Measurements from ENCODE around the gene ABHD17C. TPM values are rescaled to one million over a fixed set of nuclear protein-coding genes. Genes with fewer than 3 reads are reported as not detected.

Gene ABHD17C
- total RNA-seq, 1 donor from 2014 or later: 9.3 TPM

- H3K27ac Mint-ChIP-seq: no peak overlapping the region
- TF ChIP-seq CTCF (IDR thresholded peaks at IDR 0.05): no peak
- TF ChIP-seq EZH2phosphoT487 (IDR thresholded peaks at IDR 0.05): no peak
- no peak for TF ChIP-seq EZH2 (IDR thresholded peaks at IDR 0.05)
- no peak for DNase-seq (ENCODE audit: low spot score)
Observed at GRCh38 chr15:80674245-80674614, 20.9 kb upstream of the ABHD17C start.

GRCh38 chr15:80677041-80677440 is 18.1 kb upstream of the ABHD17C start:
- H2AFZ ChIP-seq (replicated peaks): no peak overlapping the region
- H3K27ac ChIP-seq: no peak overlapping the region
- H4K20me1 ChIP-seq (ENCODE audit: low read depth): no peaks in the 10 kb centered on the region
- TF ChIP-seq CTCF (IDR thresholded peaks at IDR 0.05): no peak
- H3K27me3 ChIP-seq: no peaks in the 10 kb centered on the region
- H3K27me3 Mint-ChIP-seq (ENCODE audit: insufficient read depth, low read depth): peaks cover 2% of the 10 kb centered on the region
- no peaks in the 10 kb centered on the region for H3K36me3 Mint-ChIP-seq
- H3F3A ChIP-seq (ENCODE audit: low read depth): no peaks in the 10 kb centered on the region
- no peak overlapping the region for H3K4me3 ChIP-seq
- H3K4me1 Mint-ChIP-seq: no peaks in the 10 kb centered on the region
- no peak for DNase-seq (ENCODE audit: low spot score)
- H3K4me2 ChIP-seq: no peak overlapping the region
- no peaks in the 10 kb centered on the region for H3K9me3 Mint-ChIP-seq
- no peak overlapping the region for H3K9ac ChIP-seq
- H3K36me3 ChIP-seq: no peaks in the 10 kb centered on the region
- H3K4me3 Mint-ChIP-seq: no peak overlapping the region
- H3K27ac Mint-ChIP-seq: no peak overlapping the region
- no peaks in the 10 kb centered on the region for H3K4me1 ChIP-seq
- no peaks in the 10 kb centered on the region for H3K9me3 ChIP-seq (ENCODE audit: low read depth)
- no peaks in the 10 kb centered on the region for H3K79me2 ChIP-seq (ENCODE audit: low read depth)

More at GRCh38 chr15:80674245-80674614, 20.9 kb upstream of the ABHD17C start:
- Histone ChIP-seq H3K4me3 (no peak overlapping the region), H3K4me2 (no peak overlapping the region), H3K27ac (no peak overlapping the region), H3K79me2 (ENCODE audit: low read depth) (no peaks in the 10 kb centered on the region), H3K9me3 (ENCODE audit: low read depth) (no peaks in the 10 kb centered on the region), H2AFZ (replicated peaks) (no peak overlapping the region), H3F3A (ENCODE audit: low read depth) (no peaks in the 10 kb centered on the region), H3K27me3 (no peaks in the 10 kb centered on the region), H3K9ac (no peak overlapping the region), H3K36me3 (no peaks in the 10 kb centered on the region), H3K4me1 (no peaks in the 10 kb centered on the region), H4K20me1 (ENCODE audit: low read depth) (no peaks in the 10 kb centered on the region)
- Mint-ChIP-seq H3K9me3 (peaks cover 2% of the 10 kb centered on the region), H3K36me3 (no peaks in the 10 kb centered on the region), H3K4me3 (no peak overlapping the region), H3K4me1 (no peaks in the 10 kb centered on the region), H3K27me3 (ENCODE audit: insufficient read depth, low read depth) (no peaks in the 10 kb centered on the region)

GRCh38 chr15:80679167-80679803 is 15.8 kb upstream of the ABHD17C start:
- H3K36me3 ChIP-seq: no peaks in the 10 kb centered on the region
- no peak overlapping the region for H3K4me2 ChIP-seq
- H4K20me1 ChIP-seq (ENCODE audit: low read depth): no peaks in the 10 kb centered on the region
- no peak overlapping the region for H3K9ac ChIP-seq
- no peaks in the 10 kb centered on the region for H3K9me3 ChIP-seq (ENCODE audit: low read depth)
- H3K9me3 Mint-ChIP-seq: no peaks in the 10 kb centered on the region
- H3K36me3 Mint-ChIP-seq: no peaks in the 10 kb centered on the region
- H3K4me3 ChIP-seq: no peak overlapping the region
- H3K4me3 Mint-ChIP-seq: no peak overlapping the region
- DNase-seq (ENCODE audit: low spot score): no peak
- H3K27ac ChIP-seq: no peak overlapping the region
- no peak overlapping the region for H2AFZ ChIP-seq (replicated peaks)
- no peaks in the 10 kb centered on the region for H3K4me1 Mint-ChIP-seq
- peaks cover 2% of the 10 kb centered on the region for H3K27me3 Mint-ChIP-seq (ENCODE audit: insufficient read depth, low read depth)
- TF ChIP-seq CTCF (IDR thresholded peaks at IDR 0.05) (no peak), EZH2phosphoT487 (IDR thresholded peaks at IDR 0.05) (no peak)
- no peaks in the 10 kb centered on the region for H3K4me1 ChIP-seq
- no peak overlapping the region for H3K27ac Mint-ChIP-seq
- H3K27me3 ChIP-seq: no peaks in the 10 kb centered on the region
- no peaks in the 10 kb centered on the region for H3K79me2 ChIP-seq (ENCODE audit: low read depth)
- no peaks in the 10 kb centered on the region for H3F3A ChIP-seq (ENCODE audit: low read depth)
